ENCODE results near the gene XXYLT1. TPM values are rescaled to one million over a fixed set of nuclear protein-coding genes. Genes with fewer than 3 reads are reported as not detected.

XXYLT1 gene, protein sequence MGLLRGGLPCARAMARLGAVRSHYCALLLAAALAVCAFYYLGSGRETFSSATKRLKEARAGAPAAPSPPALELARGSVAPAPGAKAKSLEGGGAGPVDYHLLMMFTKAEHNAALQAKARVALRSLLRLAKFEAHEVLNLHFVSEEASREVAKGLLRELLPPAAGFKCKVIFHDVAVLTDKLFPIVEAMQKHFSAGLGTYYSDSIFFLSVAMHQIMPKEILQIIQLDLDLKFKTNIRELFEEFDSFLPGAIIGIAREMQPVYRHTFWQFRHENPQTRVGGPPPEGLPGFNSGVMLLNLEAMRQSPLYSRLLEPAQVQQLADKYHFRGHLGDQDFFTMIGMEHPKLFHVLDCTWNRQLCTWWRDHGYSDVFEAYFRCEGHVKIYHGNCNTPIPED
- total RNA-seq, result 10.6 and 29.8 TPM in 2 replicates

DNA sequence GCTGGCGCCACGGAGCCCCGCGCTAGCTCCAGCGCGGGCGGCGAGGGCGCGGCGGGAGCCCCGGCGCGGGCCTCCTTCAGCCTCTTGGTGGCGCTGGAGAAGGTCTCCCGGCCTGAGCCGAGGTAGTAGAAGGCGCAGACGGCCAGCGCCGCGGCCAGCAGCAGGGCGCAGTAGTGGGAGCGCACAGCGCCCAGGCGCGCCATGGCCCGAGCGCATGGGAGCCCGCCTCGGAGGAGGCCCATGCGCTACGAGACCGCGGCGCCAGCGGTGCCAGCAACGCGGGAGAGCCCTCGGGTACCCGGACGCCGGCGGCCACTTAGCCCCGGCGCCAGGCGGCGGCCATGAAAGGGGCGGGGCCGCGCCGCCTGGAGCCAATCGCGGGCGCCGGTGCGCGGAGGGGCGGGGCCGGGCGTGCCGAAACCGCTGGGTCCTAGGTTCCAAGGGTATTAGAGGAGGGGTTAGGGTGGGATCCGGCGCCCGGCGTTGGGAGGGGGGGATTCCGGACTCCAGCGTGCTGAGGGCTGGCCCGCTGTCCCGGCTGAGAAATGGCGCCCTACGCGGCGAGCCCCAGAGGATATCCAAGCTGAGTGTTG, at the start of gene XXYLT1:
TSS of gene XXYLT1 (minus strand) at position 343 of the 593 bp plus-strand sequence. CDS start at position 242, 101 bp downstream.

Small RNA genes lying within 50 kb of the gene (small RNA-seq; reads per million reads assigned to genes)
- gene MIR3137 (not detected), gene RN7SL36P (not detected), gene RNU6-25P (0.20 reads per million)

Other genes starting within 250 kb of the XXYLT1 start
- 34.6 and 40.8 TPM in 2 replicates for gene ACAP2, start 171.9 kb upstream of the XXYLT1 start, total RNA-seq